ENCODE results near the gene ARHGEF37. TPM values are rescaled to one million over a fixed set of nuclear protein-coding genes. Genes with fewer than 3 reads are reported as not detected.

ARHGEF37 gene
- total RNA-seq, 1 experiment from 2014 or later = 0.42 TPM

DNA sequence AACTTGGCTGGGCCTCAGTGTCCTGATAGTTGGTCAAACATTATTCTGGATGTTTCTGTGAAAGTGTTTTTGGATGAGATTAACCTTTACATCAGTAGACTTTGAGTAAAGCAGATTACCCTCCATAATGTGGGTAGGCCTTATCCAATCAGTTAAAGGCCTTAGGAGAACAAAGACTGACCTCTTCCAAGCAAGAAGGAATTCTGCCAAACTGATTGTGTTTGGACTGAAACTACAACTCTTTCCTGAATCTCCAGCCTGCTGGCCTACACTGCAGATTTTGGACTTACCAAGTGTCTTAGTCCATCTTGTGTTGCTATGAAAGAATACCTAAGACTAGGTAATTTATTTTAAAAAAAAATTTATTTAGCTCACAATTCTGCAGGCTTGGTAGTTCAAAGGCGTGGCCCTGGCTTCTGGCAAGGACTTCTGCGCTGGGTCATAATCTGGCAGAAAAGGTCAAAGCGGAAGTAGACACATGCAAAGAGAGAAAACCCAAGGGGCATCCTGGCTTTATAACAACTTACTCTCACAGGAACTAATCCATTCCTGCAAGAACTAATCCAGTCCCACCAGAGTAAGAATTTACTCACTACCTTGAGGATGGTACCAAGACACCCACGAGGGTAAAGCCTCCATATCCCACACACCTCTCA lies 8.6 kb upstream of the ARHGEF37 start:
- H2BK12ac ChIP-seq (ENCODE audit: insufficient read length, low read depth, low read length) = no peak overlapping the region
- H2AK5ac ChIP-seq (ENCODE audit: insufficient read length, low read length) = no peak overlapping the region
- no peaks in the 10 kb centered on the region for H3K4me1 ChIP-seq (ENCODE audit: insufficient read depth, low read length)
- H2AFZ ChIP-seq (ENCODE audit: low read length) = no peak overlapping the region
- H3K23ac ChIP-seq (ENCODE audit: insufficient read length, low read depth, low read length) = no peak overlapping the region
- H3K27me3 ChIP-seq (ENCODE audit: insufficient read depth, low read length) = no peaks in the 10 kb centered on the region
- H3K79me2 ChIP-seq (ENCODE audit: insufficient read depth, low read length) = no peaks in the 10 kb centered on the region; the same call in 1 of the 2 replicates
- H3K14ac ChIP-seq (ENCODE audit: insufficient read depth, low read length) = no peak overlapping the region
- H3K27me3 Mint-ChIP-seq (ENCODE audit: low read depth) = no peaks in the 10 kb centered on the region
- no peak overlapping the region for H3K56ac ChIP-seq (ENCODE audit: insufficient read length, low read depth, low read length)
- H3K9ac ChIP-seq (ENCODE audit: extremely low read depth, insufficient read length, low read length) = no peak overlapping the region
- no peak overlapping the region for H4K8ac ChIP-seq (replicated peaks; ENCODE audit: insufficient read length, low read depth, low read length)
- no peak overlapping the region for H3K27ac ChIP-seq (ENCODE audit: insufficient read length, low read depth, low read length)
- H4K91ac ChIP-seq (ENCODE audit: insufficient read length, low read depth, low read length) = no peak overlapping the region
- H3K27ac Mint-ChIP-seq = no peak overlapping the region
- no peaks in the 10 kb centered on the region for H4K20me1 ChIP-seq (ENCODE audit: control insufficient read depth, insufficient read depth, insufficient read length)
- no CpG with 5 or more reads among the region's 4 CpGs for WGBS (ENCODE audit: extremely low coverage, insufficient read length, low lambda C conversion rate)
- H2BK5ac ChIP-seq (ENCODE audit: insufficient read length, low read length) = no peak overlapping the region
- H2BK120ac ChIP-seq (ENCODE audit: low read depth, low read length, poor library complexity, severe bottlenecking) = no peak overlapping the region
- H3T11ph ChIP-seq (ENCODE audit: low read length) = no peak overlapping the region
- H3K79me1 ChIP-seq (ENCODE audit: insufficient read depth, low read depth, low read length, poor library complexity, severe bottlenecking) = no peaks in the 10 kb centered on the region
- H3K9me3 ChIP-seq (ENCODE audit: control insufficient read depth, low read depth, low read length) = no peaks in the 10 kb centered on the region
- no peak overlapping the region for H3K4me2 ChIP-seq (ENCODE audit: insufficient read depth, insufficient read length, low read length)
- H3K18ac ChIP-seq (ENCODE audit: insufficient read length, low read depth, low read length) = no peak overlapping the region
- H2BK15ac ChIP-seq (ENCODE audit: low read depth, low read length) = no peak overlapping the region
- H3K23me2 ChIP-seq (ENCODE audit: insufficient read length, low read depth, low read length, poor library complexity, severe bottlenecking) = no peaks in the 10 kb centered on the region
- H3K4me3 Mint-ChIP-seq = no peak overlapping the region
- no peak overlapping the region for H2BK20ac ChIP-seq (ENCODE audit: low read depth, low read length, poor library complexity, severe bottlenecking)
- TF ChIP-seq, protein P1, sequence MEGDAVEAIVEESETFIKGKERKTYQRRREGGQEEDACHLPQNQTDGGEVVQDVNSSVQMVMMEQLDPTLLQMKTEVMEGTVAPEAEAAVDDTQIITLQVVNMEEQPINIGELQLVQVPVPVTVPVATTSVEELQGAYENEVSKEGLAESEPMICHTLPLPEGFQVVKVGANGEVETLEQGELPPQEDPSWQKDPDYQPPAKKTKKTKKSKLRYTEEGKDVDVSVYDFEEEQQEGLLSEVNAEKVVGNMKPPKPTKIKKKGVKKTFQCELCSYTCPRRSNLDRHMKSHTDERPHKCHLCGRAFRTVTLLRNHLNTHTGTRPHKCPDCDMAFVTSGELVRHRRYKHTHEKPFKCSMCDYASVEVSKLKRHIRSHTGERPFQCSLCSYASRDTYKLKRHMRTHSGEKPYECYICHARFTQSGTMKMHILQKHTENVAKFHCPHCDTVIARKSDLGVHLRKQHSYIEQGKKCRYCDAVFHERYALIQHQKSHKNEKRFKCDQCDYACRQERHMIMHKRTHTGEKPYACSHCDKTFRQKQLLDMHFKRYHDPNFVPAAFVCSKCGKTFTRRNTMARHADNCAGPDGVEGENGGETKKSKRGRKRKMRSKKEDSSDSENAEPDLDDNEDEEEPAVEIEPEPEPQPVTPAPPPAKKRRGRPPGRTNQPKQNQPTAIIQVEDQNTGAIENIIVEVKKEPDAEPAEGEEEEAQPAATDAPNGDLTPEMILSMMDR (conservative IDR thresholded peaks at IDR 0.05) = no peak
- no peak for DNase-seq
- H4K5ac ChIP-seq (ENCODE audit: insufficient read length, low read depth, low read length) = no peak overlapping the region
- H3K36me3 Mint-ChIP-seq (ENCODE audit: insufficient read depth in 1 of 3, low read depth in 3 of 3) = no peaks in the 10 kb centered on the region
- no peak overlapping the region for H3K4ac ChIP-seq (ENCODE audit: low read depth, low read length)
- H3K9me3 Mint-ChIP-seq = no peaks in the 10 kb centered on the region
- no peaks in the 10 kb centered on the region for H3K4me1 Mint-ChIP-seq
